Retina (tissue), 1 donor: ENCODE results near the gene ZNF516.
"Not testable (repeated sequence)": the region's sequence is repeated elsewhere in the genome, so short reads cannot be mapped to it uniquely, and the experiment has no call there.

Source experiments
- DNase-seq: peaks from one replicate; pipeline ENCODE4 v3.0.0-alpha.2; 2016

ZNF516 gene

GRCh38 chr18:76488190-76488589, 6.9 kb downstream of the ZNF516 start:
- DNase-seq = no peak

DNA sequence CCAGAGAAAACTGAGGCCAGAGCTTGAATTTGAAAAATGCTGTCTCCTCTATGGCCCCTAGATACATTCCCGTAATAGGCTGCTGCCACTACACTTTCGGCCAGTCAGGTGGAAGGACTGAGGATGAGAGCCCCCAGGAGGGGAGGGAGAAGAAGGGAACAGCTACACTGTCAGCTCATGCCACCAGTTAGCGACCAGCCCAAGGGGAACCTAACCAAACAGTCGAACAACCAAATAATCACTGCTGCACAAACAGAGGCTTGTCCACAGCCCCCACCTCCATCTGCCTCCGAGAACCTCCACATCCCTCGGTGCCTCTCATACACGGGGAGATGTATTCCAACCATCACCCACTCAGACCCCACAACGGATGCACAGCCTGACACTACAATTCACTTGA, 7.3 kb downstream of the ZNF516 start:
- no peak for DNase-seq

- DNase-seq = no peak
Measured at GRCh38 chr18:76487070-76487469, 8.0 kb downstream of the ZNF516 start.

DNA sequence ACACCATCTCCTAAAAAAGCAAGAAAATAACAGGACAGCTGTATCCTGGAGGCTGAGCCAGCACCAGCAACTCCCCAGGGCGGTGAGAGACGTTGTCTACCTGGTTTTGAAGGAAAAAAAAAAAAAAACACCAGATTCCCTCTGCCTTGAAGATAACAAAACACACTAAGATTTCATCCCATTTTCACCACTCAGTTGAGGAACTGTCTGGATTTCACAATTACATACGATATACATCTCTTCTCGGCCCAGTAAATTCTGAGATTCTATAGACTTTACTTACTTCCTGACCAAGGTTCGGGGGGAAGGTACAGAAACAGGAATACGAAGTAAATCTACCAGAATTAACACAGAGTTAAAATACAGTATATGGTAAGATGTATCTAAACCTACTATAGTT, 8.5 kb downstream of the ZNF516 start:
- no peak for DNase-seq

GRCh38 chr18:76486038-76486437, 9.0 kb downstream of the ZNF516 start:
- DNase-seq = no peak

GRCh38 chr18:76484749-76485387, 10.2 kb downstream of the ZNF516 start:
- no peak for DNase-seq

DNA sequence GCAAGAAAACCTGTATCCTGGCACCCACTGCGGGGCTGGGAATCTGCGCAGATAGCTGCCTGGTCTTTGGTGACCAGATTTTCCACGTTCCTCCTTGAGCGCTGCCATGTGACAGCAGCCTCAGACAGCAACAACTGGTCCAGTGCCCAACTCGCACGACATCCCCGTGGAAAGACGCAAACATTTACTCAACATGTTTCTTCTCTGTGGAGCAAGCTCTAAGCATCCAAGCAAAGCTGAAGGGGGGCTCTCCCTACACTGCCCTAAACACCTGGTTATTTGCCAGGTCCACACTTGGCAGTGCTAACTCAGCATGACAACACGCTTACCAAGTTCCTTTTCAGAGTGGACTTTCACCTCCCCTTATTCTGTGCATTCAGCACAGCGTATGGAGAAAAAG, 11.3 kb downstream of the ZNF516 start:
- no peak for DNase-seq

- no peak for DNase-seq
Measured at GRCh38 chr18:76482971-76483691, 11.9 kb downstream of the ZNF516 start.

DNA sequence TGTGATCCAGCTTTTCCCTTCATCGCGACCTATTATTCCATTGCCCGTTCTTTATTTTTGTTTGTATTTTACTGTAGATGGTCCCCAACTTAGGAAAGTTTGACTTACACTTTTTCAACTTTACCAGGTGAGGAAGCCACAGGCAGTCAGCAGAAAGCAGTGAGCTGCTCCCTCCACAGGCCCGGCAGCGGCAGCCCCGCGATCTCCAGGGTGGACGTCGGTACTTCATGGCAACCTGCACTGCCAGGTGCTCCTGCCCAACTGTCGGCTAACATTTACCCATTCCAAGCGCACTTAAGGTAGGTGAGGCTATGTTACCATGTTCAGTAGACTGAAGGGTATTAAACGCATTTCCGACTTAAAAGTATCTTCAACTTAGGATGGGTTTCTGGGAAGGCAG, 12.8 kb downstream of the ZNF516 start:
- no peak for DNase-seq

GRCh38 chr18:76480913-76481312, 14.1 kb downstream of the ZNF516 start:
- DNase-seq = no peak

DNA sequence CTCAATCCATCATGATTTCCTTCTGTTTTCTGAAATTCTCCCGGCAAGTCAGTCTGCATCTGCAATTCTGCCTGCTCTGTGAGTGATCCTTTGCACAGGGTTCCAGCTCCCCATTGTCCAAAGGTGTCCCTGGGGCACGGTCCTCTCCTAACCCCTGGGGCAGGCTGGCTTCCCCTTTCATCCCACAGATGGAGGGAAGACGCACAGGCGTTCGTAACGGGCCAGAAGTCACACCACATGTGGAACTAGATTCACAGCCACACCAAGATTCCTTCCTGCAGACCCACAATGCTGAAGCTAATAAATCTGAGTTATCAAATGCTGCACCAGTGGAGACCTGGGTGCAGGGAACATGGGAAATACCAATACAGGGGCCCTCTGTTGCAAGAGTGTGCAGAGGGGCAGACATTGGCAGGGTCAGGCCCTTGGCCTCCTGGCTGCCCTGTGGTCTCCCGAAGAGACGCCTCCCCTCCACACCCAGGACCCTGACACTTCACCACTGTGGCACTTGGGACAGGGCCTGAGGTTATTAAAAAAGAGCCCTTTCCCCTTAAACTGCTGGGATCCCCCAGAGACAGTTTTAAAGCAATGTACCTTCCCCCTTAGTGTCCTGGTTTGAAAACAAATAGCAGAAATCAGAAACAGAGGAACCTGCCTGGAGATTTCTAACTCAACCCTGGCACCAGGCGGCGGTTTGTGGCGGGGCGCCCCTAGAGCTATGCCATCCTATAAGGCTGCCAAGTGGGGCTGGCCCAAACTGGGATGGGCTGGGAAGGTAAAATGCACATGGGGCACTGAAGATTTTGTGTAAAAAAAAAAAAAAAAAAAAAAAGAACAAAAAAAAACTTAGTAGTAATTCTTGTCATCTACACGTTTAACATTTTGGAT, 15.4 kb downstream of the ZNF516 start:
- no peak for DNase-seq

GRCh38 chr18:76476665-76477561, 18.1 kb downstream of the ZNF516 start:
- DNase-seq = no peak

DNA sequence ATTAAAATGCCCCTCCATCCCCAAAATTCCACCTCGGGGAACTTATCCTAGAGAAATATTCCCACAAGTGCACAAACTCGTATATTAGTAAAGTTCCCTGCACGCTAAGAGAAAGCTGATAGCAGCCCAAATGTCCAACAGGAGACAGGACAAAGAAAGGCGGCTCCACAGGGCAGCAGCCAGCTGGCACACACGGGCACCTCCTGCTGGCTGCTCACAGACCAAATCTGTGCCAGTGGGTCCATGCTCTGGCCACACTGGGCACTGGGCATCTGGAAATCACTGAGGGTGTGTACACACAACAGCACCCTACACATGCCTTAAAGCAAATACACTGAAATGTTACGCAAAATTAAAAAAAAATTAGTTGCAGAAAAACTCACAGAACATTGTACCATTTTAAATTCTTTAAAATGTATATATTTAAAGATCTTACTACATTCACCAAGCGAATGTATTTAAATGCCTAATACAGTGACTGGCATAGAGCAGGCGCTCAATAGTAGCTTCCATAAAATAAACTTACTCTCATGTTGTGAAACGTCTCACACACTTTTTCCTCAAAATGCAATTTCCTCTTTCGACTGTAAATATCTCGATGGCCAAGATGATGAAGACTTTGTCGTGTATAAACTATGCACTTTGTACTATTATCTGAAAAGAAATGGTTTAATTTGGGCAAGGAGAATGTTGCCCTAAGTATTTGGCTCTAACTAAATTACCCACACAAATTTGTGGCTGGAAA, 19.4 kb downstream of the ZNF516 start:
- DNase-seq = no peak

DNA sequence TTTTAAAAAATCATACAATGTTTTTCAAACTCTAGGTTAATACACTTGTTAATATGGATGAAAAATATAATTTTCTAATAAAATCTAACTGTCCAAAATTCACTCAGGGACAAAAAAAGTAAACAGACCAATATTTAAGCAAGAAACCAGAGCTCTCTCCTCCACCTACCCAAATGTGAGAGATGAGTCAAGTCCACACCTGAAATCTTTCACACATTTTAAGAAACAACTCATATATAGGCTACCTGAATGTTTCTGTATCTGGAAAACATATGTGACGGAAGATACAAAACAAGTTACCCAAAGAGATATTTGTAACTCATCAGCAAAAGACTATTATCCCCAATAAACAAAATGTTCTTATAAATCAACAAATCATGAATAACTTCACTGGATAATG, 20.2 kb downstream of the ZNF516 start:
- no peak for DNase-seq

DNA sequence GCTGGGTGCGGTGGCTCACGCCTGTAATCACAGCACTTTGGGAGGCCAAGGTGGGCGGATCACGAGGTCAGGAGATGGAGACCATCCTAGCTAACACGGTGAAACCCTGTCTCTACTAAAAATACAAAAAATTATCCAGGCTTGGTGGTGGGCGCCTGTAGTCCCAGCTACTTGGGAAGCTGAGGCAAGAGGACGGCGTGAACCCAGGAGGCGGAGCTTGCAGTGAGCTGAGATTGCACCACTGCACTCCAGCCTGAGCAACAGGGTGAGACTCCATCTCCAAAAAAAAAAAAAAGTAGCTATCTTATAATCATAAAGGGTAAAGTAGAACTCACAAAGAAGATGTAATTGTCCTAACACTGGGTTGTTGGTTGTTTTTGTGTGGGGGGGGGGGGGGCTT, 21.5 kb downstream of the ZNF516 start:
- not testable (repeated sequence) for DNase-seq

DNA sequence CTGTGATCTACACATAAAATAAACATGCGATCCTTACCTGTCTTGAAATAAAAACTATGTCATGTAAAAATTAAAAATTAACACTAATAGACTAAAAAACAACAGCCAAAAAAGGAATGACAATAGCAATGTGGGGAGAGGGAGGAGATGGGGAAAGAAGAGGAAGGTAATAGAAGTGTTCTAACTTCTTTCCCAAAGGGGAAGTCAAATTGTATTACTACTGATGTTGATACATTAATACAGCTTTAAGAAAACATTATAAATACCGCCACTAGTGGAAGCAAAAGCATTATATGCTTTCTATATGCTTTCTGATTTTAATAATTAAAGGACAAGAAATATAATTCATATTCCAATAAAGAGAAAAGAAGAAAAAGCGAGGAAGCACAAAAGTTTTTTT, 22.2 kb downstream of the ZNF516 start:
- no peak for DNase-seq

DNA sequence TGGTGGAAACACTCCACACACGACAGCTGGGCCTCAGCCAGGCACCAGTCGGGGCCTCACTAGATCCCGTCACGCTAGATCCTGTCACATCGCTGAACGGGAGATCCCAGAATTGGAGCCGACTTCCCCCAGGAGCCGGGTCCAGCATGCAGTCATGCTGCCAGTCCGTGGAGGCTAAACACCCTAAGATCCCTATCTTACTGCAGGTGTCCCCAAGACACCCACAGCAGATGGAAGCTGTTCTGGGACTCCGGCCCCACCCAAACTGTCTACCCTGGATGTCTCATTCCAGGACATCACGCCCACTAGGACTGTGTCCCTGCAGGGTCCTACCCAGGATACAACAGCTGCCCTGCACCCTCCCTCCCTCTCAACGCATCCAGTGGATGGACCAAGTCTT, 23.4 kb downstream of the ZNF516 start:
- DNase-seq = no peak

DNA sequence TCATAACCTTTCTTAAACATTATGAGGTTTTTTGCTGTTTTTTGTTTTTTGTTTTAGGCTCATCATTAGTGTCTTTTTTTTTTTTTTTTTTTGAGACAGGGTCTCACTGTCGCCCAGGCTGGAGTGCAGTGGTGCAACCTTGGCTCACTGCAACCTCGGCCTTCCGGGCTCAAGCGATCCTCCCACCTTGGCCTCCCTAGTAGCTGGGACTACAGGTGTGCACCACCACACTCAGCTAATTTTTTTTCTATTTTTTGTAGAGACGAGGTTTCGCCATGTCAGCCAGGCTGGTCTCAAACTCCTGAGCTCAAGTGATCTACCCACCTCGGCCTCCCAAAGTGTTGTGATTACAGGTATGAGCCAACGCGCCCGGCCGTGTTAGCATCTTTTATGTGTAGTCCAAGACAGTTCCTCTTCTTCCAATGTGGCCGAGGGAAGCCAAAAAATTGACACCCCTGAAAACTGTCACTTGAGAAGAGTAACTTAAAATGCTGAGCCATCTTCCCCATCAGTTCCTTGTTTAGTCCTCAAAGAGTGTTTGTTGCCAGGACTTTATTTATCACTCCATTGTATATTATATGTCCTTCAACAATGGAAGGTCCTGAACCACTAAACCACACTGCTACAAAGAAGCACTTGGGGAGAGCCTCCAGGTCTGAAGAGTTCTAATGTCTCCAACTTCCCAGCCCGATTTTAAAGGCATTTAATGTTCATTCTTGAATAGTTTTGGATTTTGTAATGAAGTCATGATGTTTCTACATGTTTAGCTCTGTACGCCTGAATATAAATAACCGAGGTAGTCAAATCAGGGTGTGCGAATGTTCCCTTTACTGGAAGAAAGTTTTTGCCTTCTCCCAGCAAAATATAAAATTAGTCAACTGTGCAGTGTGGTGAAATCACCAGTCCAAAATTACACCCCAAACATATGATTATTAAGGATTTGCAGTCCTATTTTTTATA, 26.4 kb downstream of the ZNF516 start:
- DNase-seq = no peak

GRCh38 chr18:76467371-76468190, 27.5 kb downstream of the ZNF516 start:
- DNase-seq = no peak
